CD8-positive, alpha-beta memory T cell (primary cell): ENCODE measurements around the gene IFI27L1. TPM values are rescaled to one million over a fixed set of nuclear protein-coding genes. Genes with fewer than 3 reads are reported as not detected.

Source experiments
- CTCF ChIA-PET: fragments of 350-600 bp; sonication (Branson Sonifier 250); formaldehyde crosslinking; loops from one replicate; lab custom pipeline; 2021; ENCODE audit warnings: antibody characterized with exemption; lab: Charles Lee
- POLR2A ChIA-PET: fragments of 350-600 bp; sonication (Branson Sonifier 250); formaldehyde crosslinking; loops from one replicate; lab custom pipeline; 2021; ENCODE audit warnings: antibody characterized with exemption; lab: Charles Lee
- DNase-seq, 5 donors: peaks; one replicate each; pipeline versions ENCODE4 v3.0.0 to v3.0.0-alpha.2; 2020 to 2022; ENCODE audit warnings: mixed read lengths in 1 of 5
- H3K27ac ChIP-seq: one replicate; pipeline ENCODE4 v1.7.0; 2013; ENCODE audit warnings: low read depth, mild to moderate bottlenecking, low read length, moderate library complexity
- H3K27me3 ChIP-seq: 2 replicates; pipeline ENCODE4 v1.7.0; 2013; ENCODE audit warnings: low read length, mild to moderate bottlenecking; ENCODE audit not compliant: insufficient read depth, poor library complexity, severe bottlenecking
- H3K36me3 ChIP-seq: 2 replicates; pipeline ENCODE4 v1.7.0; 2013; ENCODE audit warnings: mild to moderate bottlenecking, low read length, moderate library complexity; ENCODE audit not compliant: insufficient read depth
- H3K4me1 ChIP-seq: 2 replicates; pipeline ENCODE4 v1.7.0; 2013; ENCODE audit warnings: mild to moderate bottlenecking, low read length, moderate library complexity; ENCODE audit not compliant: insufficient read depth
- H3K4me3 ChIP-seq: 2 replicates; pipeline ENCODE4 v1.7.0; 2013; ENCODE audit warnings: mild to moderate bottlenecking, low read length
- H3K9me3 ChIP-seq: 2 replicates; pipeline ENCODE4 v1.7.0; 2013; ENCODE audit warnings: mild to moderate bottlenecking, low read length
- H3K27ac Mint-ChIP-seq, 8 donors: one replicate each; pipeline ENCODE4 v1.8.0; 2020 to 2021; ENCODE audit warnings: mixed read lengths in 8 of 8, mild to moderate bottlenecking in 6 of 8, inconsistent platforms in 3 of 8, moderate library complexity in 3 of 8
- H3K27me3 Mint-ChIP-seq, 2 donors: one replicate each; pipeline ENCODE4 v1.8.0; 2020 to 2021; ENCODE audit warnings: mixed read lengths in 2 of 2, mild to moderate bottlenecking in 1 of 2, moderate library complexity in 1 of 2
- H3K36me3 Mint-ChIP-seq, 3 donors: one replicate each; pipeline ENCODE4 v1.8.0; 2020 to 2021; ENCODE audit warnings: mixed read lengths in 3 of 3, inconsistent platforms in 1 of 3, mild to moderate bottlenecking in 1 of 3
- H3K4me1 Mint-ChIP-seq, 3 donors: one replicate each; pipeline ENCODE4 v1.8.0; 2020 to 2021; ENCODE audit warnings: mixed read lengths in 3 of 3, inconsistent platforms in 1 of 3, mild to moderate bottlenecking in 1 of 3
- H3K4me3 Mint-ChIP-seq, 7 donors: one replicate each; pipeline ENCODE4 v1.8.0; 2020 to 2021; ENCODE audit warnings: mixed read lengths in 7 of 7, mild to moderate bottlenecking in 6 of 7, moderate library complexity in 4 of 7, inconsistent platforms in 2 of 7
- H3K9me3 Mint-ChIP-seq, 5 donors: one replicate each; pipeline ENCODE4 v1.8.0; 2020 to 2022; ENCODE audit warnings: mixed read lengths in 5 of 5, mild to moderate bottlenecking in 3 of 5, moderate library complexity in 2 of 5, inconsistent platforms in 1 of 5
- polyA plus RNA-seq: library from polyadenylated mRNA; unstranded; fragments of 300-500 nt; fragmentation: Illumina TruSeq; gene quantifications from one replicate; pipeline ENCODE4 v1.2.3, GENCODE V29; 2021
- total RNA-seq, 2 experiments: library from RNA; stranded (reverse); gene quantifications; one replicate each; pipeline ENCODE4 v1.2.3, GENCODE V29; 2021

The IFI27L1 gene
- total and polyA plus RNA-seq, 3 experiments from 2014 or later: 8.3 to 18.4 (median 15.5) TPM

- POLR2A ChIA-PET: no interaction called here
Measured at GRCh38 chr14:94038921-94039629, 42.0 kb upstream of the IFI27L1 start.

GRCh38 chr14:94040247-94040646, 40.9 kb upstream of the IFI27L1 start:
- no peak overlapping the region for H3K27ac ChIP-seq
- ChIA-PET CTCF (no interaction called here), POLR2A (no interaction called here)
- Mint-ChIP-seq H3K27me3 (peaks cover 0 to 2% of the 10 kb centered on the region in 2 donors), H3K9me3 (no peaks in the 10 kb centered on the region), H3K27ac (peak overlapping the region in 1 of 8 donors; percentile 4), H3K4me3 (peak overlapping the region in 1 of 7 donors; percentile 30), H3K36me3 (peaks cover 0 to 15% (median 3%) of the 10 kb centered on the region in 3 donors), H3K4me1 (peaks cover 5 to 7% (median 5%) of the 10 kb centered on the region in 3 donors)
- DNase-seq: no peak
- H3K4me1 ChIP-seq: no peaks in the 10 kb centered on the region
- peaks cover 4% of the 10 kb centered on the region for H3K36me3 ChIP-seq
- H3K4me3 ChIP-seq: no peak overlapping the region
- H3K27me3 ChIP-seq: no peaks in the 10 kb centered on the region
- no peaks in the 10 kb centered on the region for H3K9me3 ChIP-seq

More at GRCh38 chr14:94038921-94039629, 42.0 kb upstream of the IFI27L1 start:
- no peaks in the 10 kb centered on the region for H3K9me3 ChIP-seq
- no peaks in the 10 kb centered on the region for H3K27me3 ChIP-seq
- no peaks in the 10 kb centered on the region for H3K9me3 Mint-ChIP-seq
- H3K27ac ChIP-seq: no peak overlapping the region
- no peaks in the 10 kb centered on the region for H3K4me1 ChIP-seq
- H3K4me3 Mint-ChIP-seq: peak overlapping the region in 1 of 7 donors; percentile 37
- no peaks in the 10 kb centered on the region for H3K36me3 ChIP-seq
- peaks cover 0 to 3% (median 0%) of the 10 kb centered on the region in 3 donors for H3K36me3 Mint-ChIP-seq
- no peaks in the 10 kb centered on the region for H3K27me3 Mint-ChIP-seq
- H3K4me3 ChIP-seq: no peak overlapping the region
- CTCF ChIA-PET: interaction anchor here (0.6 to 5.5 kb wide), 3 partner anchors 98 to 145 kb away, joined by 3 to 64 read pairs (median 5); no protein-coding TSS in a partner anchor
- peak overlapping the region in 1 of 8 donors; percentile 18 for H3K27ac Mint-ChIP-seq
- DNase-seq: no peak
- H3K4me1 Mint-ChIP-seq: peaks cover 3 to 7% (median 5%) of the 10 kb centered on the region in 3 donors

- Histone ChIP-seq H3K27me3 (no peaks in the 10 kb centered on the region), H3K4me1 (no peaks in the 10 kb centered on the region), H3K4me3 (no peak overlapping the region), H3K27ac (no peak overlapping the region), H3K9me3 (no peaks in the 10 kb centered on the region), H3K36me3 (peaks cover 4% of the 10 kb centered on the region)
- Mint-ChIP-seq H3K36me3 (peaks cover 0 to 20% (median 5%) of the 10 kb centered on the region in 3 donors), H3K4me1 (peaks cover 5 to 7% (median 5%) of the 10 kb centered on the region in 3 donors), H3K9me3 (no peaks in the 10 kb centered on the region), H3K4me3 (no peak overlapping the region), H3K27me3 (peaks cover 0 to 2% of the 10 kb centered on the region in 2 donors), H3K27ac (no peak overlapping the region)
- DNase-seq: no peak
- ChIA-PET CTCF (no interaction called here), POLR2A (no interaction called here)
Measured at GRCh38 chr14:94040796-94041195, 40.3 kb upstream of the IFI27L1 start.

- POLR2A ChIA-PET: no interaction called here
- peaks cover 0 to 2% of the 10 kb centered on the region in 2 donors for H3K27me3 Mint-ChIP-seq
- DNase-seq: no peak
Measured at GRCh38 chr14:94041551-94042346, 39.4 kb upstream of the IFI27L1 start.

GRCh38 chr14:94042433-94043091, 38.5 kb upstream of the IFI27L1 start:
- Mint-ChIP-seq H3K4me3 (no peak overlapping the region), H3K27me3 (peaks cover 0 to 2% of the 10 kb centered on the region in 2 donors), H3K4me1 (peaks cover 0 to 3% (median 2%) of the 10 kb centered on the region in 3 donors), H3K9me3 (no peaks in the 10 kb centered on the region), H3K27ac (no peak overlapping the region), H3K36me3 (peaks cover 0 to 37% (median 8%) of the 10 kb centered on the region in 3 donors)
- H3K9me3 ChIP-seq: no peaks in the 10 kb centered on the region
- H3K27ac ChIP-seq: no peak overlapping the region
- H3K36me3 ChIP-seq: peaks cover 19% of the 10 kb centered on the region
- no peaks in the 10 kb centered on the region for H3K4me1 ChIP-seq
- no peak for DNase-seq
- no peaks in the 10 kb centered on the region for H3K27me3 ChIP-seq
- H3K4me3 ChIP-seq: no peak overlapping the region
- CTCF ChIA-PET: no interaction called here
- POLR2A ChIA-PET: no interaction called here

More at GRCh38 chr14:94041551-94042346, 39.4 kb upstream of the IFI27L1 start:
- Mint-ChIP-seq H3K9me3 (no peaks in the 10 kb centered on the region), H3K4me3 (no peak overlapping the region), H3K4me1 (peaks cover 1 to 4% (median 3%) of the 10 kb centered on the region in 3 donors), H3K36me3 (peaks cover 0 to 29% (median 5%) of the 10 kb centered on the region in 3 donors), H3K27ac (peak overlapping the region in 4 of 8 donors; percentile 2 to 45 (median 12))
- Histone ChIP-seq H3K4me3 (no peak overlapping the region), H3K27me3 (no peaks in the 10 kb centered on the region), H3K4me1 (no peaks in the 10 kb centered on the region), H3K9me3 (no peaks in the 10 kb centered on the region), H3K36me3 (peaks cover 12% of the 10 kb centered on the region), H3K27ac (no peak overlapping the region)
- CTCF ChIA-PET: interaction anchor here (0.6 kb wide), 1 partner anchor 95 kb away, joined by 3 read pairs; no protein-coding TSS in a partner anchor

- Histone ChIP-seq H3K27ac (no peak overlapping the region), H3K36me3 (peaks cover 25% of the 10 kb centered on the region), H3K4me1 (no peaks in the 10 kb centered on the region), H3K9me3 (no peaks in the 10 kb centered on the region), H3K4me3 (no peak overlapping the region), H3K27me3 (no peaks in the 10 kb centered on the region)
- no peak overlapping the region for H3K4me3 Mint-ChIP-seq
- DNase-seq: no peak
- H3K27me3 Mint-ChIP-seq: peaks cover 0 to 2% of the 10 kb centered on the region in 2 donors
- CTCF ChIA-PET: no interaction called here
- H3K9me3 Mint-ChIP-seq: no peaks in the 10 kb centered on the region
- peak overlapping the region in 3 of 8 donors; percentile 37 to 70 (median 43) for H3K27ac Mint-ChIP-seq
- POLR2A ChIA-PET: no interaction called here
- peaks cover 3 to 44% (median 12%) of the 10 kb centered on the region in 3 donors for H3K36me3 Mint-ChIP-seq
- H3K4me1 Mint-ChIP-seq: peaks cover 0 to 3% (median 2%) of the 10 kb centered on the region in 3 donors
Measured at GRCh38 chr14:94043111-94043755, 37.9 kb upstream of the IFI27L1 start.

- ChIA-PET CTCF (interaction anchor here (1.1 kb wide), 1 partner anchor 37 kb away, joined by 4 read pairs; the partner anchor contains the start of genes DDX24 and IFI27L1), POLR2A (no interaction called here)
Measured at GRCh38 chr14:94043756-94044475, 37.2 kb upstream of the IFI27L1 start.

More at GRCh38 chr14:94043756-94044475, 37.2 kb upstream of the IFI27L1 start:
- Mint-ChIP-seq H3K27ac (peak overlapping the region in 3 of 8 donors; percentile 37 to 70 (median 43)), H3K4me1 (peaks cover 0 to 3% (median 2%) of the 10 kb centered on the region in 3 donors), H3K36me3 (peaks cover 5 to 50% (median 12%) of the 10 kb centered on the region in 3 donors), H3K27me3 (peaks cover 0 to 2% of the 10 kb centered on the region in 2 donors), H3K9me3 (no peaks in the 10 kb centered on the region), H3K4me3 (no peak overlapping the region)
- no peak for DNase-seq
- Histone ChIP-seq H3K4me3 (no peak overlapping the region), H3K36me3 (peaks cover 32% of the 10 kb centered on the region), H3K27me3 (no peaks in the 10 kb centered on the region), H3K4me1 (no peaks in the 10 kb centered on the region), H3K27ac (no peak overlapping the region), H3K9me3 (no peaks in the 10 kb centered on the region)
